ENCODE measurements around the gene UBN2. TPM values are rescaled to one million over a fixed set of nuclear protein-coding genes. Genes with fewer than 3 reads are reported as not detected.

The UBN2 gene
- total RNA-seq, 1 donor from 2014 or later = 12.5 TPM

DNA sequence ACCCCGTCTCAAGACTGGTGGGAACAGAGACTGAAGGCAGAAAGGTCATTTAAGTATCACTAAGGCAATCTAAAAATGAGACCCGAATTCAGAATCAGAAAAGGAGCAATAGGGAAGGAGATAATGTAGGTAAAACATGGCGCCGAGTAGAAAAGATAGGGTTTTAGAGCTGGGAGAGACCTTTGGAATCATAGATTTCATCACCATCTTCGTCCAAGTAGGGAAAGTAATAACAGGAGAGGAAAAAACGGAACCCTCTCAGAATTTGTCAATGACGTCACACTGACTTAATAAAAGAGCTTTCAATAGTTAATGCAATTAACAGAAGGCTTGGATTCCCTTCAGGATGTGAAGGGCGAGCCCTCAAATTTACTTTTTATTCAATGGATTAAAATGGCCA is 1.0 kb upstream of the UBN2 start:
- Histone ChIP-seq H3K4me3 (peak overlapping the region in 1 of 2 donors; percentile 98), H3K4me1 (peaks cover 33% of the 10 kb centered on the region), H3K27me3 (no peaks in the 10 kb centered on the region), H3K27ac (peak overlapping the region; percentile 95), H3K9me3 (no peaks in the 10 kb centered on the region), H3K36me3 (no peaks in the 10 kb centered on the region)
- TF ChIP-seq POLR2AphosphoS5 (IDR thresholded peaks at IDR 0.05; ENCODE audit: insufficient read depth in 1 of 2, low read depth in 1 of 2) (no peak), POLR2A (IDR thresholded peaks at IDR 0.05) (no peak)
- TF ChIP-seq, protein P1, sequence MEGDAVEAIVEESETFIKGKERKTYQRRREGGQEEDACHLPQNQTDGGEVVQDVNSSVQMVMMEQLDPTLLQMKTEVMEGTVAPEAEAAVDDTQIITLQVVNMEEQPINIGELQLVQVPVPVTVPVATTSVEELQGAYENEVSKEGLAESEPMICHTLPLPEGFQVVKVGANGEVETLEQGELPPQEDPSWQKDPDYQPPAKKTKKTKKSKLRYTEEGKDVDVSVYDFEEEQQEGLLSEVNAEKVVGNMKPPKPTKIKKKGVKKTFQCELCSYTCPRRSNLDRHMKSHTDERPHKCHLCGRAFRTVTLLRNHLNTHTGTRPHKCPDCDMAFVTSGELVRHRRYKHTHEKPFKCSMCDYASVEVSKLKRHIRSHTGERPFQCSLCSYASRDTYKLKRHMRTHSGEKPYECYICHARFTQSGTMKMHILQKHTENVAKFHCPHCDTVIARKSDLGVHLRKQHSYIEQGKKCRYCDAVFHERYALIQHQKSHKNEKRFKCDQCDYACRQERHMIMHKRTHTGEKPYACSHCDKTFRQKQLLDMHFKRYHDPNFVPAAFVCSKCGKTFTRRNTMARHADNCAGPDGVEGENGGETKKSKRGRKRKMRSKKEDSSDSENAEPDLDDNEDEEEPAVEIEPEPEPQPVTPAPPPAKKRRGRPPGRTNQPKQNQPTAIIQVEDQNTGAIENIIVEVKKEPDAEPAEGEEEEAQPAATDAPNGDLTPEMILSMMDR (IDR thresholded peaks at IDR 0.05) = no peak
- intact Hi-C loops (cut with DNase I) = no loop called here
- DNase-seq (ENCODE audit: extremely low spot score in 2 of 2) = no peak

DNA sequence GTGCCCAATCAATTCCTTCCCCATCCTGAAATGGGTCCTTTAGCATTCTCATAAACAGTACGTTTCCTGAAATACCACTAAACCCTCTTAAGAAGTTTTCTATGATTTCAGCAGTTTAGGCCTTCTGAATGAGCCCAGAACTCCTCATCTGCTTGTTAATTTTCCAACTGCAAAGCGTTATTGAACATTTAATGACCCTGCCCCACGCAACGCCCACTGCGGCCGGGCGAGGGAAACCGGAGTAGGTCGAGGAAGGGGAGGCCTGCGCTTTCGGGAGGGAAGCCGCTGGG is 608 bp upstream of the UBN2 start:
- Histone ChIP-seq H3K27ac (peak overlapping the region; percentile 95), H3K4me3 (peak overlapping the region; percentile 98 to 99), H3K36me3 (no peaks in the 10 kb centered on the region), H3K9me3 (no peaks in the 10 kb centered on the region), H3K4me1 (peaks cover 33% of the 10 kb centered on the region), H3K27me3 (no peaks in the 10 kb centered on the region)
- intact Hi-C loops (cut with DNase I) = no loop called here
- no peak for DNase-seq (ENCODE audit: extremely low spot score in 2 of 2)
- TF ChIP-seq, protein P1 (IDR thresholded peaks at IDR 0.05) = no peak
- TF ChIP-seq POLR2A (IDR thresholded peaks at IDR 0.05) = no peak
- TF ChIP-seq POLR2AphosphoS5 (IDR thresholded peaks at IDR 0.05; ENCODE audit: insufficient read depth in 1 of 2, low read depth in 1 of 2) = no peak

DNA sequence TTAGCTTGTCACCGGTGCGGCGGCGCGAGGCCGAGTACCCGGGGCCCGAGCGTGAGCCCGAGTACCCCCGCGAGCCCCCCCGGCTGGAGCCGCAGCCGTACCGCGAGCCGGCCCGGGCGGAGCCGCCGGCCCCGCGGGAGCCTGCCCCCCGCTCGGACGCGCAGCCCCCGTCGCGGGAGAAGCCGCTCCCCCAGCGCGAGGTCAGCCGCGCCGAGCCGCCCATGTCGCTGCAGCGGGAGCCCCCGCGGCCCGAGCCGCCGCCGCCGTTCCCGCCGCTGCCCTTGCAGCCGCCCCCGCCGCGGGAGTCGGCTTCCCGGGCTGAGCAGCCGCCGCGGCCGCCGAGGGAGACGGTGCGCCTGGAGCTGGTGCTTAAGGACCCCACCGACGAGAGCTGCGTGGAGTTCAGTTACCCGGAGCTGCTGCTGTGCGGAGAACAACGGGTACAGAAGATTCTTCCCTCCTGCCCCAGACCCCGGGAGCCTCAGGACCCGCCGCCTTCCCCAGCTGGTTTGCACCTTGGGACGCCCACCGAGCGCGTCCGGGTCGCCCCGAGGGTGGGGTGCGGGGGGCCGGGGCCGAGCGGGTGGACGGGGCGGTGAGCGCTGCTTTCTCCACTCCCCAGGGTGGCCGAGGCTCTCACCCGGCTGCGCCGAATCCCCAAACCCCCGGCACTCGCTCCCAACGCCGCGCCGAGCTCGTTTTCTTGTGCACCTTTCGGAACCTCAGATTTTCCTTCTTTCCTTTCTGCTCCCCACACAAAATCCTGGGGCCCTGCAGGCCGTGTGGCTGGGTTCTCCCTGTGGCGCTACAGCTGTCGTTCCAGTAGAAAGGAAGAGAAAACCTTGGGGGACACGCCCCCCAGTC is 708 bp downstream of the UBN2 start:
- intact Hi-C loops (cut with DNase I) = no loop called here

DNA sequence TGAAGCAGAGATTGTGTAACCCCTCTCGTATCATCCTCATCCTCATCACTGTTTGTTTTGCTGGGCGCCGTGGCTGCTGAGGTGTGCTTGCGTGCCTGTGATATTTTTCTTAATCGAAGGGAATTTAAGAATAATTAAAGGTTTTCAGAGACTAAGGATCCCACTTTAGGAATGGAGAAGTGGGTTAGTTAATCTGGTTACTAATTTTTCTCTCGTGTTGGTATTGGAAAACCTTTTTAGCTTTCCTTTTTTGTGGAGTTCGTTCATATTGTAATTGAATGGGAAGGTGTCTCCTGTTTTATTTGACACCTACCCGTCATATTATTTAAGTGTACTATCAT is 1.3 kb downstream of the UBN2 start:
- Histone ChIP-seq H3K4me1 (peaks cover 33% of the 10 kb centered on the region), H3K36me3 (peaks cover 0 to 7% of the 10 kb centered on the region in 2 donors), H3K9me3 (no peaks in the 10 kb centered on the region), H3K4me3 (peak overlapping the region; percentile 98 to 99), H3K27me3 (no peaks in the 10 kb centered on the region), H3K27ac (peak overlapping the region; percentile 95)
- intact Hi-C loops (cut with DNase I) = no loop called here
- no peak for DNase-seq (ENCODE audit: extremely low spot score in 2 of 2)
- TF ChIP-seq POLR2AphosphoS5 (IDR thresholded peaks at IDR 0.05; ENCODE audit: insufficient read depth in 1 of 2, low read depth in 1 of 2) = no peak
- TF ChIP-seq, protein P1 (IDR thresholded peaks at IDR 0.05) = no peak

More for the DNA sequence above, 708 bp downstream of the UBN2 start:
- H3K4me1 ChIP-seq = peaks cover 33% of the 10 kb centered on the region
- no peaks in the 10 kb centered on the region for H3K9me3 ChIP-seq
- peak overlapping the region; percentile 95 for H3K27ac ChIP-seq
- peak overlapping the region; percentile 98 to 99 for H3K4me3 ChIP-seq
- H3K27me3 ChIP-seq = no peaks in the 10 kb centered on the region
- TF ChIP-seq, protein P1 (IDR thresholded peaks at IDR 0.05) = no peak
- TF ChIP-seq POLR2AphosphoS5 (IDR thresholded peaks at IDR 0.05; ENCODE audit: insufficient read depth in 1 of 2, low read depth in 1 of 2) (no peak), POLR2A (IDR thresholded peaks at IDR 0.05) (no peak)
- no peak for DNase-seq (ENCODE audit: extremely low spot score in 2 of 2)
- peaks cover 0 to under 1% of the 10 kb centered on the region in 2 donors for H3K36me3 ChIP-seq

DNA sequence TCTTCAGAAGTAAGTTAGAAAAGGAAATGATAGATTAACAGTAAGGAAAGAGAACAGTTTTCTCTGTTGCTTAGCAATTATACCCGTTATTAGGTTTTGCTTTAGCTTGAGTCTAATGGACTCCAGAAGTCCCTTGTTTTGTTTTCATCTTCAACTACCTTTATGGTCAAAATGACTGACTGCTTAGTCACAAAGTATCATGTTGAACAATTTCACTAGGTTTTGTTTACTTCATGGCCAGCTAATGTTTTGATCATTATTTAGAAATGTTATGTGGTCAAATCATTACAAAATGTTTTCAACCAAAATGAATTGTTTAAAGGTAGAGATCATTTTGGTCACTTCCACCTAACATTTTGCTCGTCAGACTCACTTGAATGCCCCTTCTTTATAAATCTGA is 1.9 kb downstream of the UBN2 start:
- Histone ChIP-seq H3K27me3 (no peaks in the 10 kb centered on the region), H3K4me1 (peaks cover 33% of the 10 kb centered on the region), H3K4me3 (peak overlapping the region; percentile 98 to 99), H3K27ac (no peak overlapping the region), H3K36me3 (peaks cover 0 to 13% of the 10 kb centered on the region in 2 donors), H3K9me3 (no peaks in the 10 kb centered on the region)
- intact Hi-C loops (cut with DNase I) = no loop called here
- no peak for TF ChIP-seq POLR2A (IDR thresholded peaks at IDR 0.05)
- TF ChIP-seq, protein P1 (IDR thresholded peaks at IDR 0.05) = no peak
- no peak for TF ChIP-seq POLR2AphosphoS5 (IDR thresholded peaks at IDR 0.05; ENCODE audit: insufficient read depth in 1 of 2, low read depth in 1 of 2)
- no peak for DNase-seq (ENCODE audit: extremely low spot score in 2 of 2)

All from vagina (tissue), 2 donors.